Panc1 (cell line): ENCODE measurements around the gene TXNDC2. TPM values are rescaled to one million over a fixed set of nuclear protein-coding genes. Genes with fewer than 3 reads are reported as not detected.

Experiments
- ATAC-seq: fragments of 200-7000 bp; cut with Tn5 transposase; 2 replicates; pipeline ENCODE4 v1.9.1; 2020; ENCODE audit warnings: mild to moderate bottlenecking, moderate library complexity
- BruUV-seq: library from RNA; stranded (reverse); fragments of 400-500 nt; replicated peaks from 2 replicates; lab custom pipeline; 2021; lab: Mats Ljungman, UMichigan
- CTCF ChIA-PET: fragments of 300-600 bp; sonication (Branson Sonifier 250); formaldehyde crosslinking; loops from one replicate; lab custom pipeline; 2022; ENCODE audit warnings: antibody characterized with exemption; lab: Charles Lee
- POLR2A ChIA-PET: fragments of 300-600 bp; sonication (Branson Sonifier 250); formaldehyde crosslinking; loops from one replicate; lab custom pipeline; 2022; ENCODE audit warnings: antibody characterized with exemption; lab: Charles Lee
- DNase-seq: peaks from one replicate; pipeline ENCODE4 v3.0.0-alpha.2; 2010; ENCODE audit warnings: low read depth, low spot score
- H3K27ac ChIP-seq: 2 replicates; pipeline ENCODE4 v1.5.1; 2011; ENCODE audit warnings: mild to moderate bottlenecking, low read length, inconsistent platforms
- H3K27me3 ChIP-seq: fragments of 200-500 bp; sonication (Bioruptor generic); 2 replicates; pipeline ENCODE4 v1.6.0; 2014; ENCODE audit warnings: low read length, inconsistent platforms; ENCODE audit not compliant: control insufficient read depth, insufficient read depth
- H3K36me3 ChIP-seq: fragments of 200-500 bp; sonication (Bioruptor generic); 2 replicates; pipeline ENCODE4 v1.5.1; 2014; ENCODE audit warnings: inconsistent platforms, mild to moderate bottlenecking, low read length, moderate library complexity; ENCODE audit not compliant: control insufficient read depth, insufficient read depth
- H3K4me1 ChIP-seq: 2 replicates; pipeline ENCODE4 v1.5.1; 2011; ENCODE audit warnings: inconsistent platforms, mild to moderate bottlenecking, low read length, moderate library complexity; ENCODE audit not compliant: control insufficient read depth, insufficient read depth
- H3K4me3 ChIP-seq, 2 experiments: 2 replicates each; pipeline ENCODE4 v1.5.1; 2011 to 2012; ENCODE audit warnings: low read depth in 2 of 2, low read length in 2 of 2, mild to moderate bottlenecking in 2 of 2, inconsistent platforms in 1 of 2, moderate library complexity in 1 of 2
- H3K9me3 ChIP-seq: fragments of 200-500 bp; sonication (Bioruptor generic); 2 replicates; pipeline ENCODE4 v1.5.1; 2014; ENCODE audit warnings: low read depth, mild to moderate bottlenecking, inconsistent platforms, low read length, moderate library complexity; ENCODE audit not compliant: control insufficient read depth, insufficient read depth
- POLR2AphosphoS5 ChIP-seq: IDR thresholded peaks from 2 replicates; pipeline ENCODE4 v1.6.1; 2012; ENCODE audit warnings: mild to moderate bottlenecking, low read depth, low read length, moderate library complexity
- SIN3A ChIP-seq: IDR thresholded peaks from 2 replicates; pipeline ENCODE4 v1.6.1; 2012; ENCODE audit warnings: low read depth, mild to moderate bottlenecking, low read length, moderate library complexity, borderline replicate concordance; ENCODE audit not compliant: insufficient read depth
- TCF7L2 ChIP-seq: IDR thresholded peaks from 2 replicates; pipeline ENCODE4 v1.6.1; 2011; ENCODE audit warnings: mild to moderate bottlenecking, low read depth, low read length, inconsistent platforms
- in situ Hi-C: cut with HindIII; loops from 2 replicates; pipeline ENCODE4 v1.10.0; 2016; ENCODE audit warnings: low sequenced_read_pairs, low pct_unique_long_range_greater_than_20kb
- intact Hi-C: fragments of 100-400 bp; cut with micrococcal nuclease; formaldehyde crosslinking; loops from one replicate; pipeline ENCODE4 v1.10.0; 2022; ENCODE audit not compliant: unreplicated experiment
- total RNA-seq: library from RNA; stranded (reverse); gene quantifications from one replicate; pipeline ENCODE4 v1.2.1, GENCODE V29; 2021; ENCODE audit not compliant: unreplicated experiment
- TF ChIP-seq, protein P1 (sequence below): fragments of 450-650 bp; IDR thresholded peaks from 2 replicates; pipeline ENCODE4 v1.5.1; 2017; ENCODE audit warnings: mild to moderate bottlenecking
- TF ChIP-seq, protein P2 (sequence below), 2 experiments: IDR thresholded peaks; 2 replicates each; pipeline ENCODE4 v1.6.1; 2011 to 2012; ENCODE audit warnings: low read depth in 2 of 2, control low read depth in 1 of 2, low read length in 1 of 2, mild to moderate bottlenecking in 1 of 2, moderate library complexity in 1 of 2; ENCODE audit not compliant: insufficient read depth in 1 of 2

TXNDC2 gene
- total RNA-seq, 1 experiment from 2014 or later, result 0.90 TPM

DNA sequence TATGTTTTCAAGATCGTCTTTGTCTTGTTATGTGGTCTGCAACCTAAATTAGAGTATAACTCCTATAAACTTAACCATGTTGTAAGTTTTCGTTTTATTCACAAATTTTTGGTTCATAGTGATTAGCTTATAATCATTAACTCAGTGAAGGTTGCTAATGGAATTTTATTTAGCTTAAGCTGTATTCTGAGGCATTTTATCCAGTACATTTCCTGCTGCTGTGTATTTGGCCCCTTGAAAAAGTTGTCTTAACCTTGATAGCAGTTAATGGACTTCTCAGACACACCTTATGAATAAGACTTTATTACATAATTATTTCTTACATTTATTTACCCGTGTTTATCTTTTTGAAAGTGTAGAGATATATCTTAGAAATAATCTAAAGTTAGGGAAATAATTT lies 48.5 kb downstream of the TXNDC2 start:
- Histone ChIP-seq H3K27me3 (no peaks in the 10 kb centered on the region), H3K4me3 (no peak overlapping the region), H3K9me3 (no peaks in the 10 kb centered on the region), H3K36me3 (peaks cover 25% of the 10 kb centered on the region), H3K27ac (no peak overlapping the region), H3K4me1 (peaks cover 5% of the 10 kb centered on the region; the same call in 1 of the 2 replicates)
- DNase-seq, result no peak
- intact Hi-C loops, result no loop called here
- TF ChIP-seq POLR2AphosphoS5, result no peak
- TF ChIP-seq, protein P1, sequence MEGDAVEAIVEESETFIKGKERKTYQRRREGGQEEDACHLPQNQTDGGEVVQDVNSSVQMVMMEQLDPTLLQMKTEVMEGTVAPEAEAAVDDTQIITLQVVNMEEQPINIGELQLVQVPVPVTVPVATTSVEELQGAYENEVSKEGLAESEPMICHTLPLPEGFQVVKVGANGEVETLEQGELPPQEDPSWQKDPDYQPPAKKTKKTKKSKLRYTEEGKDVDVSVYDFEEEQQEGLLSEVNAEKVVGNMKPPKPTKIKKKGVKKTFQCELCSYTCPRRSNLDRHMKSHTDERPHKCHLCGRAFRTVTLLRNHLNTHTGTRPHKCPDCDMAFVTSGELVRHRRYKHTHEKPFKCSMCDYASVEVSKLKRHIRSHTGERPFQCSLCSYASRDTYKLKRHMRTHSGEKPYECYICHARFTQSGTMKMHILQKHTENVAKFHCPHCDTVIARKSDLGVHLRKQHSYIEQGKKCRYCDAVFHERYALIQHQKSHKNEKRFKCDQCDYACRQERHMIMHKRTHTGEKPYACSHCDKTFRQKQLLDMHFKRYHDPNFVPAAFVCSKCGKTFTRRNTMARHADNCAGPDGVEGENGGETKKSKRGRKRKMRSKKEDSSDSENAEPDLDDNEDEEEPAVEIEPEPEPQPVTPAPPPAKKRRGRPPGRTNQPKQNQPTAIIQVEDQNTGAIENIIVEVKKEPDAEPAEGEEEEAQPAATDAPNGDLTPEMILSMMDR, result no peak
- no peak for TF ChIP-seq TCF7L2
- TF ChIP-seq, protein P2, sequence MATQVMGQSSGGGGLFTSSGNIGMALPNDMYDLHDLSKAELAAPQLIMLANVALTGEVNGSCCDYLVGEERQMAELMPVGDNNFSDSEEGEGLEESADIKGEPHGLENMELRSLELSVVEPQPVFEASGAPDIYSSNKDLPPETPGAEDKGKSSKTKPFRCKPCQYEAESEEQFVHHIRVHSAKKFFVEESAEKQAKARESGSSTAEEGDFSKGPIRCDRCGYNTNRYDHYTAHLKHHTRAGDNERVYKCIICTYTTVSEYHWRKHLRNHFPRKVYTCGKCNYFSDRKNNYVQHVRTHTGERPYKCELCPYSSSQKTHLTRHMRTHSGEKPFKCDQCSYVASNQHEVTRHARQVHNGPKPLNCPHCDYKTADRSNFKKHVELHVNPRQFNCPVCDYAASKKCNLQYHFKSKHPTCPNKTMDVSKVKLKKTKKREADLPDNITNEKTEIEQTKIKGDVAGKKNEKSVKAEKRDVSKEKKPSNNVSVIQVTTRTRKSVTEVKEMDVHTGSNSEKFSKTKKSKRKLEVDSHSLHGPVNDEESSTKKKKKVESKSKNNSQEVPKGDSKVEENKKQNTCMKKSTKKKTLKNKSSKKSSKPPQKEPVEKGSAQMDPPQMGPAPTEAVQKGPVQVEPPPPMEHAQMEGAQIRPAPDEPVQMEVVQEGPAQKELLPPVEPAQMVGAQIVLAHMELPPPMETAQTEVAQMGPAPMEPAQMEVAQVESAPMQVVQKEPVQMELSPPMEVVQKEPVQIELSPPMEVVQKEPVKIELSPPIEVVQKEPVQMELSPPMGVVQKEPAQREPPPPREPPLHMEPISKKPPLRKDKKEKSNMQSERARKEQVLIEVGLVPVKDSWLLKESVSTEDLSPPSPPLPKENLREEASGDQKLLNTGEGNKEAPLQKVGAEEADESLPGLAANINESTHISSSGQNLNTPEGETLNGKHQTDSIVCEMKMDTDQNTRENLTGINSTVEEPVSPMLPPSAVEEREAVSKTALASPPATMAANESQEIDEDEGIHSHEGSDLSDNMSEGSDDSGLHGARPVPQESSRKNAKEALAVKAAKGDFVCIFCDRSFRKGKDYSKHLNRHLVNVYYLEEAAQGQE (IDR thresholded peaks at IDR 0.05; ENCODE audit: insufficient read depth in 1 of 2, low read depth in 2 of 2, low read length in 1 of 2), result no peak
- no peak for TF ChIP-seq SIN3A
- in situ Hi-C loops, result no loop called here
- ATAC-seq, result no peak
- BruUV-seq, result no TSS peak
- CTCF ChIA-PET, result no interaction called here
- POLR2A ChIA-PET, result no interaction called here

Other genes starting within 250 kb of the TXNDC2 start
- 118 TPM for gene RAB31, start 177.7 kb upstream of the TXNDC2 start, total RNA-seq
- 228 TPM for gene VAPA, start 28.0 kb downstream of the TXNDC2 start, total RNA-seq